Activated CD4-positive, CD25-positive, alpha-beta regulatory T cell treated with anti-CD3 and anti-CD28 coated beads, Interleukin-2, amount 50 U/mL, for 24 hours (primary cell): ENCODE data around the gene SYDE1.
"Not testable (repeated sequence)": the region's sequence is repeated elsewhere in the genome, so short reads cannot be mapped to it uniquely, and the experiment has no call there.

Source experiments
- ATAC-seq, 2 donors: fragments of 150-1000 bp; cut with Tn5 transposase; one replicate each; pipeline ENCODE4 v1.10.0; 2021; ENCODE audit warnings: mild to moderate bottlenecking in 1 of 2, moderate library complexity in 1 of 2

The SYDE1 gene, protein sequence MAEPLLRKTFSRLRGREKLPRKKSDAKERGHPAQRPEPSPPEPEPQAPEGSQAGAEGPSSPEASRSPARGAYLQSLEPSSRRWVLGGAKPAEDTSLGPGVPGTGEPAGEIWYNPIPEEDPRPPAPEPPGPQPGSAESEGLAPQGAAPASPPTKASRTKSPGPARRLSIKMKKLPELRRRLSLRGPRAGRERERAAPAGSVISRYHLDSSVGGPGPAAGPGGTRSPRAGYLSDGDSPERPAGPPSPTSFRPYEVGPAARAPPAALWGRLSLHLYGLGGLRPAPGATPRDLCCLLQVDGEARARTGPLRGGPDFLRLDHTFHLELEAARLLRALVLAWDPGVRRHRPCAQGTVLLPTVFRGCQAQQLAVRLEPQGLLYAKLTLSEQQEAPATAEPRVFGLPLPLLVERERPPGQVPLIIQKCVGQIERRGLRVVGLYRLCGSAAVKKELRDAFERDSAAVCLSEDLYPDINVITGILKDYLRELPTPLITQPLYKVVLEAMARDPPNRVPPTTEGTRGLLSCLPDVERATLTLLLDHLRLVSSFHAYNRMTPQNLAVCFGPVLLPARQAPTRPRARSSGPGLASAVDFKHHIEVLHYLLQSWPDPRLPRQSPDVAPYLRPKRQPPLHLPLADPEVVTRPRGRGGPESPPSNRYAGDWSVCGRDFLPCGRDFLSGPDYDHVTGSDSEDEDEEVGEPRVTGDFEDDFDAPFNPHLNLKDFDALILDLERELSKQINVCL

DNA sequence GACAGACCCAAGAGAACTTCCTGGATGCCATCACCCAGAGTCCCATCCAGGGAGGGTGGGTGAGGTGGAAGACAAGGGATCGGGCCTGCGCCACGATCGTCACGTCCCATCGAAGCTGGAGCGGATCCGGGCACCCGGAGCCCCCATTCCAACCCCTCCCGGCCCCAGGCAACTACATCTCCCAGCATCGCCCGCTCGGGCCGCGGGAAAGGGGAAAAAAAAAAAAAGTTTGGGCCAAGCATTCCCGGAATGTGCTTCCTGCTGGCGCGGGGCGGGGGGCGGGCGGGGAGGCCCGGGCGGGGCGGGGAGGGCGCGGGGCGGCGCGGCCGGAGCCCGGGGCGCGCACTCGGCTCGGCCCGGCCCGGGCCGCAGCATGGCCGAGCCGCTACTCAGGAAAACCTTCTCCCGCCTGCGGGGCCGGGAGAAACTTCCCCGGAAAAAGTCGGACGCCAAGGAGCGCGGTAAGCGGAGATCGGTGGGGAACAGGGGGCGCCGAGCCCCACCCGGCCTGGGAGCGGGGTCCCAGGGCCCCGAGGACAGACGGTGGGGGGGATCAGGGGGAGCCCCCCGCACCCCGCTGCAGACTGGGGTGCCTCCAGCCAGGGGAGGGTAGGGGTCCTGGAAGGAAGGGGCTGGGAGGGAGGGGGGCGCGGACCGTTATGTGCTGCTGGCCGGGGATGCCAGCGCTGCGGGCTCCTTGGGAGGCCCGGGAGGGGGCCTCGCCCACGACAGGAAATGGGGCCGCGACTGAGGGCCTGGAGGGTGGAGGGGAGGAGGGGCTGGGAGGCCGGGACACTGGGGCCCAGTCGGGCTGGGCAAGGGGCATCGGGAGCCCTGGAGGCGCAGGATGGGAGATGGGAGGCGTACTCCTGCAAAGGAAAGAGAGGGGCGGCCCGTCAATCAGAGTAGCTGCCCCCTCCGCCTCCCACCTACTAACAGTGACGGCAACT is at the start of gene SYDE1:
TSS of gene SYDE1 (plus strand) at position 341 of the 950 bp plus-strand sequence. CDS start at position 374, 33 bp downstream.
- peak in 1 of 2 donors; percentile 34 for ATAC-seq

DNA sequence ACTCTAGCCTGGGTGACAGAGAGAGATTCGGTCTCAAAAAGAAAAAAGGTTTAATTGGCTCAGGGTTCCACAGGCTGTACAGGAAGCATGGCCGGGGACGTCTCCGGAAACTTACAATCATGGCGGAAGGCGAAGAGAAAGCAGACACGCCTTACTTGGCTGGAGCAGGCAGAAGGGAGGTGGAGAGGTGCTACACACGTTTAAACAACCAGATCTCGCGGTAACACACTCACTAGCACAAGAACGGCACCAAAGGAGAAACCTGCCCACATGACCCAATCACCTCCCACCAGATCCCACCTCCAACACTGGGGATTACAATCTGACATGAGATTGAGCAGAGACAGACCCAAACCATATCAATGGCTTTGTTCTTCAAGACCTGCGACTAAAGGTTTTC is 45.2 kb upstream of the SYDE1 start:
- no peak for ATAC-seq

DNA sequence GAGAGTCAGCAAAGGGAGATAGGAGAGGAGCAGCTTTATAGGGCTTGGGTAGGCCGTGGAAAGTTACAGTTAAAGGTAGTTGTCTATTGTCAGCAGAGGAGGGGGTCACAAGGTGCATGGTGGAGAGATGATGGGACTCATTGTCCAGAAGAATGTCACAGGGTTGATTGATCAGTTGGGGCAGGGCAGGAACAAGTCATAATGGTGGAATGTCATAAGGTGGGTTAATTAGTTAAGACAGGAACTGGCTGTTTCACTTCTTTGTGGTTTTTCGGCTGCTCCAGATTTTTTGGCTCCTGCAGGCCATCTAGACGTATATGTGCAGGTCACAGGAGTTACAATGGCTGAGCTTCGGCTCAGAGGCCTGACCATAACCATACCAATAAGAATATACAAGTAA is 36.8 kb upstream of the SYDE1 start:
- ATAC-seq = not testable (repeated sequence)

DNA sequence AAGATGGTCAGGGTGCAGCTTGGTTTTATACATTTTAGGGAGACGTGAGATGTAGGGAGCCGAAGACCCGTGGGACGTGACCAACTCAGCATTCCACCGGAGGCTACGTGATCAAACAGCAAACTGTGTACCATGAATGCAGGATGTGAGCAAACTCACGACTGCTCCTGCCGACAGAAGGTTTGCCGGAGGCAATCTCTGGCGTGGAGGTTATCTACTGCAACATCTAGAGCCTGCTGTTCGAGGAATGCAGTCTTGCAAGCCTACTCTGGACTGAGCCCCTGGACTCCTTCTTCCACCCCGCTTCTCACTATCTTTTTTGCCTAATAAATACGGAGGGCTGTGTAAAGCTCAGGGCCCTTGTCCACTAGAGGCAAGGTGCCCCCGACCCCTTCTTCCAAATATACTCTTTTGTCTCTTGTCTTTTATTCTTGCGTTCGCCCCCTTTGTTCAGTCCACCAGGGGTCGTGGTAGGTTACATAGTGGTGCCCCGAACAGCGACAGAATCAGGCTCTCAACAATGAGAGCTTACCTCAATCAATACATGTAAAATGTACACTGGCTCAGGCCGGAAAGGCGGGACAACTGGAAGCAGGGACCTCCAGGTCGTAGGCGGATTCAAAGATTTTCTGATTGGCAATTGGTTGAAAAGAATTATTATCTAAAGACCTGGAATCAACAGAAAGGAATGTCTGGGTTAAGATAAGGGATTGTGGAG is 34.1 kb upstream of the SYDE1 start:
- no peak for ATAC-seq

DNA sequence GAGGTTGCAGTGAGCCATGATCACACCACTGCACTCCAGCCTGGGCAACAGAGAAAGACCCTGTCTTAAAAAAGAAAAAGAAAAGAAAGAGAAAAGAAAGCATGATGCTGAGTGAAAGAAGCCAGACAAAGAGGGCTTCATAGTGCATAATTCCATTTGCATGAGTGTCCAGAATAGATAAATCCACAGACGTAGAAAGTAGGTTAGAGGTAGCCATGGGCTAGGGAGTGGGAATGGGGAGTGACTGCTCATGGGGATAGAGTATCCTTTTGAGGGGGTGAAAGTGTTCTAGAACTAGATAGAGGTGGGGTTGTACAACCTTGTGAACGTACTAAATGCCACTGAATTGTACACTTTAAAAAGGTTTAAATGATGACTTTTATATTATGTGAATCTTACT is 32.8 kb upstream of the SYDE1 start:
- no peak for ATAC-seq

DNA sequence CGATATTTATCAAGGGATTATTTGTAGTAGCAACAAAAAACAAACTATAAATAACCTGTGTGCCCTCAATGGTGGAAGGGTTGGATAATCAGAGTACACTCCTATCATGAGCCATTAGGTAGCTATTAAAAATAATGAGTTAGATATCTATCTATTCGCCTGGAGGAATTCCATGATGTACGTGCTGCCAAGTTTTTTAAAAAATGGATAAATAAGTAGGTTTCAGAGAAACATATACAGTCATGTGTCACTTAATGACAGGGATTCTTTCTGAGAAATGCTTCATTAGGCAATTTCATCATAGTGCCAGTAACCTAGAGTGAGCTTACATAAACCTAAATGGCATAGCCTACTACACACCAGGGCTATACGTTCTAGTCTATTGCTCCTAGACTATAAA is 31.4 kb upstream of the SYDE1 start:
- no peak for ATAC-seq

DNA sequence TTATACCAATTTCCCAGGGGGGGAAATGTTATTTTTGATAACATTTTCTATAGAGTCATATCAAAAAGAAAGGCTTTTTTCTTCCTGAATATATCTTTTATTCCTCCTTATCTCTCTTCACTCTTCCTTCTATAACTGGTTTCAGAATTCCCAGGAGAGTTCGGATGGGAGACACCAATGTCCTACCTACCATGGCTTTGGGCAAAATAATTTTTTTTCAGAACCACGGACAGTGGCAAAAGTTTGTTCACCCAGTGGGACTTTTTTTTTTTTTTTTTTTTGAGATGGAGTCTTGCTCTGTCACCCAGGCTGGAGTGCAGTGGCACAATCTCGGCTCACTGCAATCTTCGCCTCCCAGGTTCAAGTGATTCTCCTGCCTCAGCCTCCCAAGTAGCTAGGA is 27.2 kb upstream of the SYDE1 start:
- not testable (repeated sequence) for ATAC-seq

DNA sequence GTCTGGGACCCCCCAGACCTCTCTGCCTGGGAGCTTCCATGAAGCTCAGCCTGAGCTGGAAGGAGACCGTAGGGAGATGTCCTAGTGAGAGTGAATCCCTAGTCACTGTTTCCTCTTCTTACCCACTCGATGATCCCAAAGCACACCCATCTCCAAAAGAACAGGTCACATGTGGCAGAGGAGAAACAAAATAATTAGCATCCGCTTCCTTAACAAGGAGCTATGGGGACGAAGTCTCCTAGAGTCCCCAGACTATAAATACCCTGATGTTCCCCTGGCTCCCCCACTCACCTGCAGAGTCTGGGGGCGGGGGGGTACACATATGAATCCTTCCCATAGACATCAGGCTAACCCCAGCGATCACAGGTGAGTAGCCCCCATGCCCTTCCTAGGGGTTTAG is 25.3 kb upstream of the SYDE1 start, which contains the start of gene OR1I1:
TSS of gene OR1I1 (plus strand) at position 301 of the 400 bp plus-strand sequence. CDS start 4,855 bp downstream, outside the sequence.
- ATAC-seq = no peak

DNA sequence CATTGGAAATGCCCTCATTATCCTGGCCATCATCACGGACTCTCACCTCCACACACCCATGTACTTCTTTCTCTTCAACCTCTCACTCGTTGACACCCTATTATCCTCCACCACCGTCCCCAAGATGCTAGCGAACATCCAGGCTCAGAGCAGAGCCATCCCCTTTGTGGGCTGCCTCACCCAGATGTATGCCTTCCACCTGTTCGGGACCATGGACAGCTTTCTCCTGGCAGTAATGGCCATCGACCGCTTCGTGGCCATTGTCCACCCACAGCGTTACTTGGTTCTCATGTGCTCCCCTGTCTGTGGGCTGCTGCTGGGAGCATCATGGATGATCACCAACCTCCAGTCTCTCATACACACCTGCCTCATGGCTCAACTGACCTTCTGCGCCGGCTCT is 20.0 kb upstream of the SYDE1 start:
- ATAC-seq = no peak

DNA sequence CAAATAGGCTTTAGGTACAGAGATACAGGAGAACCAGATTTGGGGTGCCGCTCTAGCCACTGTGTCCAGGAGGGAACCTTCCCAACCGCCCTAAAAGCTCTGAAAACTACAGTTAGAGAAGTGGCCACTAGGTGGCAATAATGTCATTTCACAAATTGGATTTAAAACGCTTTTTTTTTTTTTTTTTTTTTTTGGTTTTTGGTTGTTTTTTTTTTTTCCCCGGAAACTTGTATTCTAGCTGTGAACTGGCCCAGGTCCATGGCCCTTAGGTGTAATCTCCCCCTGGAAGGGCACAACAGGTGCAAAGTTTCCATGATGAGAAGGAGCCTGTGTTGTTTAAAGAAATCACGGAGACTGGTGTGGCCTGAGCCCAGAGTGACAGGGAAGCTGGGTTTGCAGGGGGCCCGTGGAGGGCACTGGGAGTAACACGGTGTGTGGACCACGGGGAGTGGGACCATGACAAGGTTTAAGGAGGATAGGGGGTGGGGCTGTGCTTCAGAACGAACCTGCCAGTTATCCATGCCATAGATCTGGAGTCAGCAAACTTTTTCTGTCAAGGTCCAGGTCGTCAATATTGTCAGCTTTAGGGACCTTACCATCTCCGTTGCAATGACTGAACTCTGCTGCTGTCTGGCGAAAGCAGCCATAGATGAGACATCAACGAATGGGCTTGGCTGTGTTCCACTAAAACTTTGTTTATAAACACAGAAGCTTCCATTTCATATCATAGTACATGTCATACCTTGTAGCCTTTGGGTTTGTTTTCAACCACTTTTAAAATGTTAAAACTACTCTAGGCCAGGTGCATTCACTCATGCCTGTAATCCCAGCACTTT is 15.1 kb upstream of the SYDE1 start:
- ATAC-seq = peak in 1 of 2 donors; percentile 51

DNA sequence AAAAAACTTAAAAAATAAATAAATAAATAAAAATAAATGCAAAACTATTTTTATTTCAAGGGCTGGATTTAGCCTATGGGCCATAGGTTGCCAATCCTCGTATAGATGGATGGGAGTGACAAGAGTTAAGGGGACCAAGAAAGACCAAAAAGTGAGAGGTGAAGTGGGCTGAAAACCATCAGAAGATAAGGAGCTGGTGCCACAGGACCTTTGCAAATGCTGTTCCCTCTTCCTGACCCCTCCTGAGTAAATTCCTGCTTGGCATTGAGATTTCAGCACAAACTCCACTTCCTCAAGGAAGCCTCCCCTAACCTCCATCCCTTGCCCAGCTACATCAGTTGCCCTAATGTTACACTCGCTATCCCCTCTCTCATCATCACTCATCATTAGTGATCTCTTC is 14.2 kb upstream of the SYDE1 start:
- no peak for ATAC-seq

DNA sequence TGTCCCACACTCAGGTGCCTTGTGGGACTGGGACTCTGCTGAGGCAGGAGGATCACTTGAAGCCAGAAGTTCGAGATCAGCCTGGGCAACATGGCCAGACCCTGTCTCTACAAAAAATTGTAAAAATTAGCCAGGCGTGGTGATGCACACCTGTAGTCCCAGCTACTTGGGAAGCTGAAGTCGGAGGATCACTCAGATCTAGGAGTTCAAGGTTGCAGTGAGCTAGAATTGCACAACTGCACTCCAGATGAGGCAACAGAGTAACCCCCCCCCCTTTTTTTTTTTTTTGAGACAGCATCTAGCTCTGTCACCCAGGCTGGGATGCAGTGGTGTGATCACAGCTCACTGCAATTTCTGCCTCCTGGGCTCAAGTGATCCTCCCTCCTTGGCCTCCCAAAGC is 11.0 kb upstream of the SYDE1 start:
- no peak for ATAC-seq

DNA sequence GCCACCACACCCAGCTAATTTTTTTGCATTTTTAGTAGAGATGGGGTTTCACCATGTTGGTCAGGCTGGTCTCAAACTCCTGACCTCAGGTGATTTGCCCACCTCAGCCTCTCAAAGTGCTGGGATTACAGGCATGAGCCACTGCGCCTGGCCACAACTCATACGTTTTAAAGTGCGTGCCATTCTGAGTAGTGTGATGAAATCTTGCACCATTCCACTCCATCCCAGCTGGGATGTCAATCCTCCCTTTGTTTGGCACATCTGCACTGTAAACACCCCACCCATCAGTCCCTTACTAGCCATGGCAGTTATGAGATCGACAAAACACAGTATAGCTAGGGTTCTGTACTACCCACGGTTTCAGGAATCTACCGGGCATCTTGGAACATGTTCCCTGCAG is 9.2 kb upstream of the SYDE1 start:
- ATAC-seq = not testable (repeated sequence)

DNA sequence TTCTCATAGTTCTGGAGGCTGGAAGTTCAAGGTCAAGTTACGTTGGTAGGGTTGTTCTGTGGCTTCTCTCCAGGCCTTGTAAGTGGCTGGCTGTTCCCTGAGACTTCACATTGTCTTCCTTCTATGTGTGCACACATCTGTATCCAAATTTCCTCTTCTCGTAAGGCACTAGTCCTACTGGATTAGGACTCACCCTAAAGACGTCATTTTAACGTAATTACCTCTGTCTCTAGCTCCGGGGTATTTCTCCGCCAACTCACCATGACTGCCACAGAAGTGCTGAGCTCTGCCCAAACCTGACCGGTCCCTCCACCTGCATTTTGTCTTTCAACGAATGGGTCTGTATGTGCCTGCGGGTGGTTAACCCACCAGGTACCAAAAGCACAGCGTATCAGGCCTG is 8.7 kb upstream of the SYDE1 start:
- no peak for ATAC-seq

DNA sequence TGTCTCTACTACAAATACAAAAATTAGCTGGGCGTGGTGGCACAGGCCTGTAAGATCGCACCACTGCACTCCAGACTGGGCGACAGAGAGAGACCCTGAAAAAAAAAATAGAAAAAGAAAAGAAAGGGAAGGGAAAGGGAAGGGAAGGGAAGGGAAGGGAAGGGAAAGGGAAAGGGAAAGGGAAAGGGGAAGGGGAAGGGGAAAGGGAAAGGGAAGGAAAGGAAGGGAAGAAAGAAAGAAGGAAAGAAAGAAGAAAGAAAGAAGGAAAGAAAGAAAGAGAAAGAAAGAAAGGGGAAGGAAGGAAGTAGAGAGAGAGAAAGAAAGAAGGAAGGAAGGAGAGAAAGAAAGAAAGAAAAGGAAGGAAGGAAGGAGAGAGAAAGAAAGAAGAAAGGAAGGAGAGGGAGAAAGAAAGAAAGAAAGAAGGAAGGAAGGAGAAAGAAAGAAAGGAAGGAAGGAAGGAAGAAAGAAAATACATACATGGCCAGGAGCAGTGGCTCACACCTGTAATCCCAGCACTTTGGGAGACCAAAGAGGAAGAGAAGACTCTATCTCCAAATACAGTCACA is 8.1 kb upstream of the SYDE1 start:
- no peak for ATAC-seq

DNA sequence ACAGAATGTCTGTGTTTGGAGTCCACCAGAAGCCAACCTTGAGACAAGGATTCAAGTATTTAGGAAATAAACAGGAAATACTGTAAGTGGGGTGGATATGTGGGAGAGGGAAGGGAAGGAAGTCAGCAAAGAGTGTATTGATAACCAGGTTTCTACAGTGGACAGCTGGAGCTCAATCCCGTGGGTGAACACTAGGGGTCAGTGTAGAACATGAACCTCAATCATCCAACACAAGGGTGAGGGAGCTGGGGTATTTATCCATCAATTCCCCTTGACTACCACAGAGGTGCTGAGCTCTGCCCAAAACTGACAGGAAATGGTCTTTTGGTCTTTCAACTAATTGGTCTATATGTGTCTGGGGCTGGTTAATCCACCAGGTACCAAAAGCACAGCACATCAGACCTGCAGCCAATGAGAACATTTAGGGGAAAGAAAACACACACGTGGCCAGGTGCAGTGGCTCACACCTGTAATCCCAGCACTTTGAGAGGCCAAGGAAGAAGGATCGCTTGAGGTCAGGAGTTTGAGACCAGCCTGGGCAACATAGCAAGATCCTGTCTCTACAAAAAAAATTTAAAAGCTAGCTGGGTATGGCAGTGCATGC is 5.6 kb upstream of the SYDE1 start:
- ATAC-seq = peak in 1 of 2 donors; percentile 56

DNA sequence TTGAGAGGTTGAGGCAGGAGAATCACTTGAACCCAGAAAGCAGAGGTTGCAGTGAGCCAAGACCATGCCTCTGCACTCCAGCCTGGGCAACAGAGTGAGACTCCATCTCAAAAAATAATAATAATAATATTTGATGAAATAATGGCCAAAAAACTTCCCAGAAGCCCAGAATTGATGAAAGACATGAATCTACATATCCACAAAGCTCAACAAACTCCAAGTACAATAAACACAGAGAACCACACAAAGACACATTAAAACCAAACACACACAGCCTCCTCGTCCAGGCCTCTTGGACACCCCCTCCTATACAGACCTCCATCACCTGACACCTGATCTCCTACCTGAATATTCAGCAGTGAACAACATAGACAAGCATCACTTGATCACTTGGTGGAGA is 3.2 kb upstream of the SYDE1 start:
- no peak for ATAC-seq

DNA sequence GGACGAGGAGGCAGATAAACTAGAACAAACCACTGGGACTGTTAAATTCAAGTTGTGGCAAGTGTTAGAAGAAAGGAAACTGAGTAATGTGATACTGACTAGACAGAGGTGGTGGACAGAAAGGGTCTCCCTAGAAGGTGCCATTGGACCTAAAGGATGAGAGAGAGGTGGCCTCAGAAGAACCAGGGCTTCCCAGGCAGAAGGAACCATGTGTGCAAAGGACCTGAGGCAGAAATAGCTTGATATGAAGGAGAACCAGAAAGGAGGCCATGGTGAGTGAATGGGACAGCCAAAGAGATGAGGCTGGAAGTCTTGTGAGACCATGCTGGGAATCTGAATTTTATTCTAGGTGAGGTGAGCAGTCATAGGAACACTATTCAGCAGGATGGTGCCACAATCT is 2.8 kb upstream of the SYDE1 start:
- ATAC-seq = no peak

DNA sequence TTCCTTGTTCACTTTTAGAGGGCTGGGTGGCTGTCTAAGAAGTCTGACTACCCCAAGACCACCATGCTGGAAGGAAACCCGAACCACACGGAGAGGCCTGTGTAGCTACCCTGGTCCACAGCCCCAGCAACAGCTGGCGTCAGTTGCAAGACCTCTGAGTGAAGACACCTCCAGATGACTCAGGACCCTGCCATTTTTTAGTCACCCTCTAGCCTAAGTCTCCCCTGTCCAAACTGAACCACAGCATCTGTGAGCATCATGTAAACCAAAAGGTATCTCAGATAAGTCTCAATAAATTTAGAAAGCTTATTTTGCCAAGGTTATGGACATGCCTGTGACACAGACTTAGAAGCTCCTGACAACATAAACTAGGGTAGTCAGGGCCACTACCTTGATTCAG is 2.2 kb upstream of the SYDE1 start:
- ATAC-seq = no peak

DNA sequence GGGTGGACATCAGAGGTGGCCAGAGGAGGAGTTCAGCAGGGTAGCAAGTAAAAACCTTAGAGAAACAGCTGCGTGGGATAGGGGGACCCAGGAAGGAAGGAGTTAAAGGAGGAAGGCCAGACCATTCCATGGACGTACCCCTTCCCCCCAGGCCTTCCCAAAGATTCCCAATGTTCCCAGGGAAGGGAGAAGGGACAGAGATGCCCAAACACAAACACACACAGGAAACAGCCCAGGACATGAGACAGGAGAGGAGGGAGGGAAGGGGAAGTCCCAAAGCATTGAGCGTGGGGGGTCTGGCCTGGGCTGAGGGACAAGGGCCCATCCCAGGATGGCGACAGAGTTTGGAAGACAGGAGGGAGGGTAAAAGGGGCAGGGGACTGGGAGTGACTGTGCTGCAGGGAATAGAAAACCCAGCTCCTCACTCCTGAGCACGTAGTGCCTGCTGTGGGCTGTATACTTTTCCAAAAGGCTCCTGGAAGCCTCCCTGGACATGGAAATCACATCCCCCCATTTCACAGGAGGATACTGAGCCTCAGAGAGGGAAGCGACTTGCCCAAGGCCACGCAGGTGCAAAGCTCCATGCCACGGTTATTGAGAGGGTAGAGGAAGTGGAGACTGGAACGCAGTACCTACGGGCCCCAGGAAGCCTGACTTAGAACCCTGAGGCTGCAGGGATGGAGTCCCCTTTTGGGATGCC is 1.1 kb downstream of the SYDE1 start:
- ATAC-seq = no peak
